ENCODE results near the gene RAB35.
"Not testable (repeated sequence)": the region's sequence is repeated elsewhere in the genome, so short reads cannot be mapped to it uniquely, and the experiment has no call there.

The RAB35 gene

DNA sequence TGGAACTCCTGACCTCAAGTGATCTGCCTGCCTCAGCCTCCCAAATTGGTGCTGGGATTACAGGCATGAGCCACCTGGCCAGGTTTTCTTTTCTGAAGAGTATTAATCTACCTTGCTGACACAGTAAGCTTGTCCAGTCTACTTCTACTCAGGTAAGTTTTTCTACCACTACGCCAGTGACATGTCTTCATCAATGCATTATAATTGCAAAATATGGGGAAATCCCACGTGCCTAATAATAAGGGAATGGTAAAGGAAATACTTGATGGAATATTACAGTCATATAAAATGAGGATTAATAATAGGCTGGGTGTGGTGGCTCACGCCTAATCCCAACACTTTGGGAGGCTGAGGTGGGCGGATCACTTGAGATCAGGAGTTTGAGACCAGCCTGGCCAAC, 62.3 kb downstream of the RAB35 start:
- DNase-seq = no peak

GRCh38 chr12:120051535-120051934, 65.0 kb downstream of the RAB35 start:
- no peak for DNase-seq

DNA sequence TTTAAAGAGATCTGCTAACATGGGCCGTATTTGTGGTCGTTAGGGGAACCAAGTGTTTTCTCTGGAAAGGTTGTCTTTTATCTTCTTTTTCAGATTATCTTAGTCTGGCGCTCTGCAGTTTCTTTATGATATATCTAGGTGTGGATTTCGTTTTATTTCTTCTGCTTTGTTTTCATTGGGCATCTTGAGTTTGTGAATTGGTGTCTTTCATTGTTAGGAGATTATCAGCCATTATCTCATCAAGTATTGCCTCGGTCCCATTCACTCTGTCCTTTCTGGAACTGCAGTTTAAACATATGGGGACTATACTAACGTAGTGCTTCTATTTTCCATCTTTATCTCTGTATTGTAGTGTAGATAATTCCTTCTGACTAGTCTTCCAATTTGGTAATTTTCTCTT, 67.1 kb downstream of the RAB35 start:
- DNase-seq = no peak

- DNase-seq = no peak
Measured at GRCh38 chr12:120048263-120048662, 68.3 kb downstream of the RAB35 start.

DNA sequence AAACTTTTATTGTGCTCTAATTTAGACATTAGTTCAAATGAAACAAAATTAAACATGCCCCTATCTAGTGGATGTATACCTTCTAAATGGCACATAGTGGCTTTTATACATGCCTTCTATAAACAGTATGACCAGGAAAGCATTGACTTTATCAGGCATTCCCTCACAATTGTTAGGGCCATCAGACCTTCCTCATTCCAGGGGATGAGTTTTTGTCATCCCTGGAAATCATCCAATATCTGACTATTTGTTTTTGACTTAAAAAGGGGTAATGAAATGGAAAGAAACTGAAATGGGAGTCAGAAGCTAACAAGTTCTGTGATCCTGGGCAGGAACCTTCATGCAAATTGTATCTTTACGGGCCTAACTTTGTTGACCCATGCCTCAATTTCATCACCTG, 69.5 kb downstream of the RAB35 start:
- no peak for DNase-seq

- DNase-seq = not testable (repeated sequence)
Measured at GRCh38 chr12:120045367-120045766, 71.2 kb downstream of the RAB35 start.

Measured in activated CD4-positive, alpha-beta T cell treated with anti-CD3 and anti-CD28 coated beads, Interleukin-2, amount 50 U/mL, for 16 hours (primary cell).